ENCODE measurements around the gene MRPL44. TPM values are rescaled to one million over a fixed set of nuclear protein-coding genes. Genes with fewer than 3 reads are reported as not detected.

MRPL44 gene
- total RNA-seq, 1 donor from 2014 or later: 32.6 TPM

- DNase-seq (ENCODE audit: low read depth): peak; percentile 26
- H3K9ac ChIP-seq (ENCODE audit: low read length): no peak overlapping the region
- no peak overlapping the region for H3K4me3 ChIP-seq (ENCODE audit: insufficient read depth, low read depth, low read length)
Measured at GRCh38 chr2:224008702-224009261, 51.5 kb downstream of the MRPL44 start.

GRCh38 chr2:224009605-224010315 lies 52.5 kb downstream of the MRPL44 start:
- Mint-ChIP-seq H3K4me1 (ENCODE audit: low read depth, unreplicated experiment) (peaks cover 16% of the 10 kb centered on the region), H3K36me3 (ENCODE audit: low read depth, unreplicated experiment) (peaks cover 5% of the 10 kb centered on the region), H3K9me3 (ENCODE audit: unreplicated experiment) (no peaks in the 10 kb centered on the region), H3K27me3 (ENCODE audit: low read depth, unreplicated experiment) (no peaks in the 10 kb centered on the region), H3K4me3 (ENCODE audit: unreplicated experiment) (no peak overlapping the region), H3K27ac (ENCODE audit: unreplicated experiment) (peak overlapping the region; percentile 14)
- Histone ChIP-seq H2AFZ (ENCODE audit: low read depth, low read length) (no peak overlapping the region), H3K4me1 (ENCODE audit: insufficient read depth, low read length) (no peaks in the 10 kb centered on the region), H3K27me3 (ENCODE audit: insufficient read depth, low read length) (no peaks in the 10 kb centered on the region), H3K4me2 (ENCODE audit: low read length) (no peak overlapping the region), H3K4me3 (ENCODE audit: insufficient read depth, low read depth, low read length) (no peak overlapping the region), H3K27ac (ENCODE audit: low read depth, low read length) (no peak overlapping the region), H3K9me3 (ENCODE audit: insufficient read depth, low read depth, low read length) (no peaks in the 10 kb centered on the region), H3K79me2 (ENCODE audit: insufficient read depth, low read length) (no peaks in the 10 kb centered on the region), H4K20me1 (ENCODE audit: insufficient read depth, low read length) (peaks cover 12% of the 10 kb centered on the region), H3K9ac (ENCODE audit: low read length) (no peak overlapping the region), H3K36me3 (ENCODE audit: insufficient read depth, low read length) (no peaks in the 10 kb centered on the region)
- FAIRE-seq: peak; percentile 68
- TF ChIP-seq CTCF (IDR thresholded peaks at IDR 0.05; ENCODE audit: insufficient read depth, low read depth, low read length) (no peak), EZH2 (IDR thresholded peaks at IDR 0.05; ENCODE audit: insufficient read depth, low read length) (no peak)
- peak; percentile 38 for DNase-seq (ENCODE audit: low read depth)

More at GRCh38 chr2:224008702-224009261, 51.5 kb downstream of the MRPL44 start:
- H3K27me3 ChIP-seq (ENCODE audit: insufficient read depth, low read length): no peaks in the 10 kb centered on the region
- no peaks in the 10 kb centered on the region for H3K36me3 ChIP-seq (ENCODE audit: insufficient read depth, low read length)
- no peaks in the 10 kb centered on the region for H3K9me3 ChIP-seq (ENCODE audit: insufficient read depth, low read depth, low read length)
- Mint-ChIP-seq H3K27ac (ENCODE audit: unreplicated experiment) (no peak overlapping the region), H3K4me1 (ENCODE audit: low read depth, unreplicated experiment) (peaks cover 18% of the 10 kb centered on the region), H3K36me3 (ENCODE audit: low read depth, unreplicated experiment) (peaks cover 7% of the 10 kb centered on the region), H3K4me3 (ENCODE audit: unreplicated experiment) (peak overlapping the region; percentile 40), H3K27me3 (ENCODE audit: low read depth, unreplicated experiment) (no peaks in the 10 kb centered on the region), H3K9me3 (ENCODE audit: unreplicated experiment) (no peaks in the 10 kb centered on the region)
- H3K79me2 ChIP-seq (ENCODE audit: insufficient read depth, low read length): peaks cover 2% of the 10 kb centered on the region
- FAIRE-seq: no peak
- no peak for TF ChIP-seq EZH2 (IDR thresholded peaks at IDR 0.05; ENCODE audit: insufficient read depth, low read length)
- TF ChIP-seq CTCF (IDR thresholded peaks at IDR 0.05; ENCODE audit: insufficient read depth, low read depth, low read length): no peak
- no peaks in the 10 kb centered on the region for H3K4me1 ChIP-seq (ENCODE audit: insufficient read depth, low read length)
- H3K27ac ChIP-seq (ENCODE audit: low read depth, low read length): no peak overlapping the region
- no peak overlapping the region for H2AFZ ChIP-seq (ENCODE audit: low read depth, low read length)
- no peak overlapping the region for H3K4me2 ChIP-seq (ENCODE audit: low read length)
- H4K20me1 ChIP-seq (ENCODE audit: insufficient read depth, low read length): peaks cover 2% of the 10 kb centered on the region

- no peaks in the 10 kb centered on the region for H3K36me3 ChIP-seq (ENCODE audit: insufficient read depth, low read length)
- Mint-ChIP-seq H3K4me1 (ENCODE audit: low read depth, unreplicated experiment) (peaks cover 16% of the 10 kb centered on the region), H3K27ac (ENCODE audit: unreplicated experiment) (no peak overlapping the region), H3K27me3 (ENCODE audit: low read depth, unreplicated experiment) (no peaks in the 10 kb centered on the region), H3K36me3 (ENCODE audit: low read depth, unreplicated experiment) (peaks cover 5% of the 10 kb centered on the region), H3K9me3 (ENCODE audit: unreplicated experiment) (no peaks in the 10 kb centered on the region), H3K4me3 (ENCODE audit: unreplicated experiment) (no peak overlapping the region)
- no peaks in the 10 kb centered on the region for H3K27me3 ChIP-seq (ENCODE audit: insufficient read depth, low read length)
- H3K9me3 ChIP-seq (ENCODE audit: insufficient read depth, low read depth, low read length): no peaks in the 10 kb centered on the region
- H2AFZ ChIP-seq (ENCODE audit: low read depth, low read length): no peak overlapping the region
- no peak overlapping the region for H3K27ac ChIP-seq (ENCODE audit: low read depth, low read length)
- peaks cover 4% of the 10 kb centered on the region for H3K79me2 ChIP-seq (ENCODE audit: insufficient read depth, low read length)
- H3K4me1 ChIP-seq (ENCODE audit: insufficient read depth, low read length): no peaks in the 10 kb centered on the region
- no peak overlapping the region for H3K4me2 ChIP-seq (ENCODE audit: low read length)
- no peak for DNase-seq (ENCODE audit: low read depth)
- H3K4me3 ChIP-seq (ENCODE audit: insufficient read depth, low read depth, low read length): no peak overlapping the region
- TF ChIP-seq EZH2 (IDR thresholded peaks at IDR 0.05; ENCODE audit: insufficient read depth, low read length): no peak
- no peak for TF ChIP-seq CTCF (IDR thresholded peaks at IDR 0.05; ENCODE audit: insufficient read depth, low read depth, low read length)
- no peak overlapping the region for H3K9ac ChIP-seq (ENCODE audit: low read length)
- peaks cover 14% of the 10 kb centered on the region for H4K20me1 ChIP-seq (ENCODE audit: insufficient read depth, low read length)
- no peak for FAIRE-seq
Measured at GRCh38 chr2:224011837-224012236, 54.6 kb downstream of the MRPL44 start.

Data from astrocyte (in vitro differentiated cells and primary cell).